Upper lobe of right lung (tissue), 1 donor: Measurements from ENCODE around the gene PODXL2. TPM values are rescaled to one million over a fixed set of nuclear protein-coding genes. Genes with fewer than 3 reads are reported as not detected.

ENCODE experiments used
- ATAC-seq: fragments of 200-7000 bp; cut with Tn5 transposase; one replicate; pipeline ENCODE4 v1.9.1; 2020; ENCODE audit warnings: mild to moderate bottlenecking, moderate library complexity
- DNase-seq: peaks from one replicate; pipeline ENCODE4 v3.0.0-alpha.2; 2020
- H3K27ac ChIP-seq: fragments of 200-600 bp; one replicate; pipeline ENCODE4 v1.8.0; 2022
- H3K27me3 ChIP-seq: fragments of 200-600 bp; one replicate; pipeline ENCODE4 v1.8.0; 2022; ENCODE audit warnings: mild to moderate bottlenecking
- H3K36me3 ChIP-seq: fragments of 200-600 bp; one replicate; pipeline ENCODE4 v1.8.0; 2022
- H3K4me1 ChIP-seq: fragments of 200-600 bp; one replicate; pipeline ENCODE4 v1.8.0; 2022
- H3K4me3 ChIP-seq: fragments of 200-600 bp; one replicate; pipeline ENCODE4 v1.8.0; 2022; ENCODE audit warnings: mild to moderate bottlenecking
- H3K9me3 ChIP-seq: fragments of 200-600 bp; one replicate; pipeline ENCODE4 v1.8.0; 2022
- CTCF ChIP-seq: fragments of 200-600 bp; IDR thresholded peaks from one replicate; pipeline ENCODE4 v1.8.0; 2022; ENCODE audit warnings: antibody characterized with exemption
- intact Hi-C: fragments of 100-400 bp; cut with DNase I; formaldehyde crosslinking; loops from one replicate; pipeline ENCODE4 v1.11.0; 2022
- total RNA-seq: library from RNA; stranded (reverse); fragmentation: NEBNext Ultra II Directional; extraction: Animal tissue kit (Norgen Biotek cat#: 25700); gene quantifications from one replicate; pipeline ENCODE4 v1.2.1, GENCODE V29; 2021
- donor health status: DM: no; HTN: yes; CAD: no; lungs with severe emphysema.

Gene PODXL2
- total RNA-seq, 1 donor from 2014 or later = 3.7 TPM

GRCh38 chr3:127622031-127622430, 7.0 kb upstream of the PODXL2 start:
- Histone ChIP-seq H3K36me3 (peaks cover 10% of the 10 kb centered on the region), H3K27ac (no peak overlapping the region), H3K4me1 (no peaks in the 10 kb centered on the region), H3K4me3 (no peak overlapping the region), H3K27me3 (no peaks in the 10 kb centered on the region), H3K9me3 (no peaks in the 10 kb centered on the region)
- intact Hi-C loops = no loop called here
- TF ChIP-seq CTCF = no peak
- DNase-seq (peak; percentile 53), ATAC-seq (no peak)

GRCh38 chr3:127622772-127623576, 6.0 kb upstream of the PODXL2 start:
- DNase-seq (peak; percentile 15), ATAC-seq (no peak)
- intact Hi-C loops = no loop called here
- no peak for TF ChIP-seq CTCF
- no peaks in the 10 kb centered on the region for H3K9me3 ChIP-seq
- H3K4me3 ChIP-seq = no peak overlapping the region
- H3K36me3 ChIP-seq = peaks cover 10% of the 10 kb centered on the region
- H3K27me3 ChIP-seq = no peaks in the 10 kb centered on the region
- H3K4me1 ChIP-seq = no peaks in the 10 kb centered on the region
- no peak overlapping the region for H3K27ac ChIP-seq

- no peaks in the 10 kb centered on the region for H3K9me3 ChIP-seq
- no peaks in the 10 kb centered on the region for H3K36me3 ChIP-seq
- H3K4me3 ChIP-seq = no peak overlapping the region
- DNase-seq (no peak), ATAC-seq (no peak)
- no peak for TF ChIP-seq CTCF
- no peaks in the 10 kb centered on the region for H3K4me1 ChIP-seq
- intact Hi-C loops = no loop called here
- no peaks in the 10 kb centered on the region for H3K27me3 ChIP-seq
- H3K27ac ChIP-seq = no peak overlapping the region
Measured at GRCh38 chr3:127624063-127624462, 4.9 kb upstream of the PODXL2 start.

GRCh38 chr3:127625821-127626220, 3.2 kb upstream of the PODXL2 start:
- no peak for ATAC-seq
- intact Hi-C loops = no loop called here
- no peak for DNase-seq
- no peak overlapping the region for H3K4me3 ChIP-seq
- TF ChIP-seq CTCF = no peak
- no peaks in the 10 kb centered on the region for H3K36me3 ChIP-seq
- no peaks in the 10 kb centered on the region for H3K9me3 ChIP-seq
- peaks cover 10% of the 10 kb centered on the region for H3K27me3 ChIP-seq
- H3K4me1 ChIP-seq = peaks cover 10% of the 10 kb centered on the region
- H3K27ac ChIP-seq = no peak overlapping the region

GRCh38 chr3:127628426-127628787, 578 bp upstream of the PODXL2 start:
- Histone ChIP-seq H3K27ac (no peak overlapping the region), H3K27me3 (peaks cover 13% of the 10 kb centered on the region), H3K4me1 (peaks cover 10% of the 10 kb centered on the region), H3K9me3 (no peaks in the 10 kb centered on the region), H3K4me3 (no peak overlapping the region), H3K36me3 (no peaks in the 10 kb centered on the region)
- DNase-seq = no peak
- no peak for TF ChIP-seq CTCF
- ATAC-seq = no peak
- intact Hi-C loops = no loop called here
